Measurements from ENCODE around the gene MYBPC3.

The MYBPC3 gene

DNA sequence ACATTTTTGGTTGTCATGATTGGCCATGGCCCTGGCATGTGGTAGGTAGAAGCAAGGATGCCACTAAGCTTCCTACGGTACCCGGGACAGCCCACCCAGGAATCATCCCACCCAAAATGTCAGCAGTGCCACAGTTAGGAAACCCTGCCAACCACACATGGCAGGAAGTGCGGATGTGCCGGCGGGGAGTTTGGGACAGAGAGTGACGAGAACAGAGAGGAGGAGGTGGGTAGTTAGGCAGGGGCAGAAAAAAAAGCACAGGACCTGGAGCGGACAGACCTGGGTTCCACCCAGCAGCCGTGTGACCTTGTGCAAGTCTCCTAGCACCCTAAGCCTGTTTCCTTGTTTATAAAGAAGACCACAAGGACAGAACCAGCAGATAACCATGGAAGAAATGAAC is 22.5 kb upstream of the MYBPC3 start:
- H3F3A ChIP-seq (ENCODE audit: low read depth) = no peaks in the 10 kb centered on the region
- no peaks in the 10 kb centered on the region for H3K36me3 ChIP-seq (ENCODE audit: insufficient read depth, low read length)
- TF ChIP-seq, protein P1, sequence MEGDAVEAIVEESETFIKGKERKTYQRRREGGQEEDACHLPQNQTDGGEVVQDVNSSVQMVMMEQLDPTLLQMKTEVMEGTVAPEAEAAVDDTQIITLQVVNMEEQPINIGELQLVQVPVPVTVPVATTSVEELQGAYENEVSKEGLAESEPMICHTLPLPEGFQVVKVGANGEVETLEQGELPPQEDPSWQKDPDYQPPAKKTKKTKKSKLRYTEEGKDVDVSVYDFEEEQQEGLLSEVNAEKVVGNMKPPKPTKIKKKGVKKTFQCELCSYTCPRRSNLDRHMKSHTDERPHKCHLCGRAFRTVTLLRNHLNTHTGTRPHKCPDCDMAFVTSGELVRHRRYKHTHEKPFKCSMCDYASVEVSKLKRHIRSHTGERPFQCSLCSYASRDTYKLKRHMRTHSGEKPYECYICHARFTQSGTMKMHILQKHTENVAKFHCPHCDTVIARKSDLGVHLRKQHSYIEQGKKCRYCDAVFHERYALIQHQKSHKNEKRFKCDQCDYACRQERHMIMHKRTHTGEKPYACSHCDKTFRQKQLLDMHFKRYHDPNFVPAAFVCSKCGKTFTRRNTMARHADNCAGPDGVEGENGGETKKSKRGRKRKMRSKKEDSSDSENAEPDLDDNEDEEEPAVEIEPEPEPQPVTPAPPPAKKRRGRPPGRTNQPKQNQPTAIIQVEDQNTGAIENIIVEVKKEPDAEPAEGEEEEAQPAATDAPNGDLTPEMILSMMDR (conservative IDR thresholded peaks at IDR 0.05; ENCODE audit: low read length) = no peak
- H2AFZ ChIP-seq (ENCODE audit: low read length) = no peak overlapping the region
- H3K4me1 ChIP-seq (ENCODE audit: insufficient read depth, low read length, poor library complexity, severe bottlenecking) = peaks cover 22% of the 10 kb centered on the region
- H3K79me2 ChIP-seq (ENCODE audit: insufficient read depth, low read length) = no peaks in the 10 kb centered on the region
- H3K9ac ChIP-seq (ENCODE audit: low read depth, low read length, poor library complexity, severe bottlenecking) = no peak overlapping the region
- no peaks in the 10 kb centered on the region for H3K27me3 ChIP-seq (ENCODE audit: insufficient read depth, low read length, poor library complexity, severe bottlenecking)
- H4K20me1 ChIP-seq (ENCODE audit: insufficient read depth, low read length, poor library complexity, severe bottlenecking) = no peaks in the 10 kb centered on the region
- no peak overlapping the region for H3K4me2 ChIP-seq (ENCODE audit: low read depth, low read length, poor library complexity, severe bottlenecking)
- H3K4me3 ChIP-seq (ENCODE audit: low read length, poor library complexity, severe bottlenecking) = no peak overlapping the region
- H3K9me3 ChIP-seq (ENCODE audit: insufficient read depth, low read depth, low read length) = no peaks in the 10 kb centered on the region
- H3K9me2 ChIP-seq (replicated peaks; ENCODE audit: low read depth, low read length) = no peaks in the 10 kb centered on the region; the same call in 1 of the 2 replicates

DNA sequence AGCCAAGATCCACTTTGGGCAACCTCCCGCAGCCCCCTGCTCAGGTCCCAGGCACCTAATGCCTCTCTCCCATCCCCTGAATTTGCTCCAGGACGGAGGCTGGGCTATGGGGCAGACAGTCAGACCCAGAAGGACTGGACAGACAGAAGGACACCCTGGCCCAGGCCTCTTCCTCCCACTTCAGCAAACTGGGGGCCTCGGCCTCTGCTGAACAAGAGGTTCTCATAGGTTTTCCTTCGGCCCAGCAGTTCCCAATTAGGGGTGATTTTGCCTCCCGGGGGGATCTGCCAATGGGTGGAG is 22.2 kb upstream of the MYBPC3 start:
- H3F3A ChIP-seq (ENCODE audit: low read depth) = no peaks in the 10 kb centered on the region
- TF ChIP-seq, protein P1 (conservative IDR thresholded peaks at IDR 0.05; ENCODE audit: low read length) = no peak
- no peak for TF ChIP-seq EZH2phosphoT487 (IDR thresholded peaks at IDR 0.05; ENCODE audit: borderline replicate concordance)
- peaks cover 22% of the 10 kb centered on the region for H3K4me1 ChIP-seq (ENCODE audit: insufficient read depth, low read length, poor library complexity, severe bottlenecking)
- H3K9me3 ChIP-seq (ENCODE audit: insufficient read depth, low read depth, low read length) = no peaks in the 10 kb centered on the region
- H3K4me3 ChIP-seq (ENCODE audit: low read length, poor library complexity, severe bottlenecking) = no peak overlapping the region
- no peaks in the 10 kb centered on the region for H3K27me3 ChIP-seq (ENCODE audit: insufficient read depth, low read length, poor library complexity, severe bottlenecking)
- no peaks in the 10 kb centered on the region for H3K79me2 ChIP-seq (ENCODE audit: insufficient read depth, low read length)
- no peaks in the 10 kb centered on the region for H4K20me1 ChIP-seq (ENCODE audit: insufficient read depth, low read length, poor library complexity, severe bottlenecking)
- H3K36me3 ChIP-seq (ENCODE audit: insufficient read depth, low read length) = no peaks in the 10 kb centered on the region
- H3K4me2 ChIP-seq (ENCODE audit: low read depth, low read length, poor library complexity, severe bottlenecking) = no peak overlapping the region
- H2AFZ ChIP-seq (ENCODE audit: low read length) = no peak overlapping the region
- no peaks in the 10 kb centered on the region for H3K9me2 ChIP-seq (replicated peaks; ENCODE audit: low read depth, low read length)
- H3K9ac ChIP-seq (ENCODE audit: low read depth, low read length, poor library complexity, severe bottlenecking) = no peak overlapping the region

DNA sequence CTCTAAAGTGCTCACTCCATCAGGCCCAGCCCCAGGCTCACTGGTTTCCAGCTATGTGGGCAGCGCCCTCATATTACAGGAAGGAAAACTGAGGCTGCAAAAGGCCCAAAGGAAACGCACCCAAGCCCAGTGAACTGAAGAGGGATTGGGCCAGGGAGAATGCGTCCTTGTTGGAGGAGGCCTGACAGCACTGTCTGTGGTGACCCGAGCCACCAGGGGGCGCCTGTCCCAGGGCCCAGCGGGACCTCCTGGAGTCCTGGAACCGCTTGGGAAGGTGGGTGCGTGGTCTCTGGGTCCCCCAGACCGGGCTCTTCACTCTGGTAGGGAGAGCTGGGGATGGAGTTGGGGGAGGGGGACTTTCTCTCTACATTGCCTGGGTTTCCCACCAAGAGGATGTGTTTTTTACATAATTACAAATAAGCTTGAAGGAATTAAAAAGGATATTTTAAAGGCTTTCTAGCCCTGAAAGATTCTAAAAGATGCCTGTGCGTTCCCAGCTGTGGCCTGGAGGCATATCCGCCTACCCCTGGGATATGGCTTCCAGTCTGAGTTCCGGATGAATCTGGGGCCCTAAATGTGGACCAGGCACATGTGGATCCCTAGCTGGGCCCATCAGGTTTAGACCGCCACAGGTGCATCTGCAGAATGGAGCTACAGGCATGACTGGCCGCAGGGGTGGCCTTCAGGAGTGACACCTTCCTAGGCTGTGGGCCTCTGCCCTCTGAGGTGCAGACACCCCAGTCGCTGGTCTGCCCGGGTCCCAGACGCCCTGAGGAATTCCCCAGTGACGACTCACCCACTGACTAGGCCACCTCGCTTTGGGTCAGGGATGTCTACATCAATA is 21.6 kb upstream of the MYBPC3 start:
- Histone ChIP-seq H4K20me1 (ENCODE audit: insufficient read depth, low read length, poor library complexity, severe bottlenecking) (no peaks in the 10 kb centered on the region), H3K79me2 (ENCODE audit: insufficient read depth, low read length) (no peaks in the 10 kb centered on the region), H3K9me3 (ENCODE audit: insufficient read depth, low read depth, low read length) (no peaks in the 10 kb centered on the region), H3K4me1 (ENCODE audit: insufficient read depth, low read length, poor library complexity, severe bottlenecking) (peaks cover 22% of the 10 kb centered on the region), H3K9me2 (replicated peaks; ENCODE audit: low read depth, low read length) (no peaks in the 10 kb centered on the region), H3F3A (ENCODE audit: low read depth) (no peaks in the 10 kb centered on the region), H2AFZ (ENCODE audit: low read length) (peak overlapping the region; percentile 87), H3K36me3 (ENCODE audit: insufficient read depth, low read length) (no peaks in the 10 kb centered on the region), H3K4me3 (ENCODE audit: low read length, poor library complexity, severe bottlenecking) (no peak overlapping the region), H3K27me3 (ENCODE audit: insufficient read depth, low read length, poor library complexity, severe bottlenecking) (no peaks in the 10 kb centered on the region), H3K9ac (ENCODE audit: low read depth, low read length, poor library complexity, severe bottlenecking) (peak overlapping the region; percentile 56), H3K4me2 (ENCODE audit: low read depth, low read length, poor library complexity, severe bottlenecking) (no peak overlapping the region)
- TF ChIP-seq EZH2phosphoT487 (IDR thresholded peaks at IDR 0.05; ENCODE audit: borderline replicate concordance) = no peak
- TF ChIP-seq, protein P1 (conservative IDR thresholded peaks at IDR 0.05; ENCODE audit: low read length) = peak; percentile 96

All from Loucy (cell line).